ENCODE measurements around the gene UNC5C.

The UNC5C gene

DNA sequence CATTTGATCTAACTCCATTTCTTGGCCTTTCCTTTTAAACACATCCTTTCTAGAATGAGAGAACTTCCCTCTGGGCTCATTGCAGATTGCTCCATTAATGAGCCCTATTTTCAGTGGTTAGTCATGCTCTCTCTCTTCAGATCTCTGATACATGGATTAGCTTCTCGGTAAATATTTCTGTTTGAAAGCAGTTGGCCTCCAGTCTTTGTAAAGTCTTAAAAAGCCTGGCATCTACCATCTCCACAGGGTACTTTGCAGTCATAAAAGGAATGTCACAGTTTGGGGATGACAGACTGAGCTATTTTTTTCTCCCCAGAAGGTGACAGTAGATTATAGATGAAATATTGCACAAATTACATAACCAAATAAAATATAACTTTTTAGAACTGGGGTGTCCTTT is 72.7 kb downstream of the UNC5C start:
- FAIRE-seq (no peak), DNase-seq (ENCODE audit: extremely low spot score, insufficient read length, low read depth) (no peak)

GRCh38 chr4:95472534-95472933 is 76.2 kb downstream of the UNC5C start:
- FAIRE-seq: no peak
- DNase-seq (ENCODE audit: extremely low spot score, insufficient read length, low read depth): no peak

GRCh38 chr4:95470622-95471021 is 78.2 kb downstream of the UNC5C start:
- FAIRE-seq: no peak
- no peak for DNase-seq (ENCODE audit: extremely low spot score, insufficient read length, low read depth)

- DNase-seq (ENCODE audit: extremely low spot score, insufficient read length, low read depth): no peak
- no peak for FAIRE-seq
Observed at GRCh38 chr4:95469617-95470016, 79.2 kb downstream of the UNC5C start.

DNA sequence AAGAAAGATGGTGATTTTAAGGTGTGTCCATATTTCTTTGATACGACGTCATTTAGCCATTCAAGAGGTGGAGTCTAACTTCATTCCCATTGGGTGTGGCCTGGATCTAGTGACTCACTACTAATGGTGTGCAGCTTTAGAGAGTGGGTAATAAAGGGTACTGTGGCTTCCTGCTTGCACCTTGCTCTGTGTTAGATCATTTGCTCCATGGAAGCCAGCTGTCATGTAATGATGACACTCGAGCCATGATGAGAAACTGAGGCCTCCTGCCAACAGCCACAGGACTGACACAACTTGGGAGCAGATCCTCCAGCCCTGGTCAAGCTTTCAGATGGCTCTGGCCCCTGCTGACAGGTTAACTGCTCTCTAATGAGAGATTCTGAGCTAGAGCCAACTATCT is 82.0 kb downstream of the UNC5C start:
- no peak for DNase-seq (ENCODE audit: extremely low spot score, insufficient read length, low read depth)
- FAIRE-seq: no peak

GRCh38 chr4:95465010-95465409 is 83.8 kb downstream of the UNC5C start:
- FAIRE-seq (no peak), DNase-seq (ENCODE audit: extremely low spot score, insufficient read length, low read depth) (no peak)

GRCh38 chr4:95462921-95463320 is 85.9 kb downstream of the UNC5C start:
- no peak for FAIRE-seq
- DNase-seq (ENCODE audit: extremely low spot score, insufficient read length, low read depth): no peak

DNA sequence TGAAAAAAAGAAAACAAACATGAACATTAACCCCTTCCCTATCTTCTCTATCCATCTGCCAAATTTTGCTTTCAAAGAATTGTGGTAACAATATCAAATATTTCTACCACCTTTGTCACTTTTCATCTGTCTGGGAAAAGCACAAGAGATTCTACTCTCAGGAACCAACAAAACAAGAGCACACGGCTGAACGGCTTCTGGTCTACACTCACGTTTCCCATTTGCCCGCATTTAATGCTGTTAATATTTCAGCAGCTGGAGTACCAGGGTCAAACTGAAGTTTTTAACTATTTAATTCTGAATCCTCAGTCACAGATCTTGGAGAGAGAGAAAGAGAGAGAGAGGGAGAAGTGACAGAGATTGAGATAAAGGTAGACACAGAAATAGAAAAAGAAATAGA is 91.4 kb downstream of the UNC5C start:
- no peak for FAIRE-seq

DNA sequence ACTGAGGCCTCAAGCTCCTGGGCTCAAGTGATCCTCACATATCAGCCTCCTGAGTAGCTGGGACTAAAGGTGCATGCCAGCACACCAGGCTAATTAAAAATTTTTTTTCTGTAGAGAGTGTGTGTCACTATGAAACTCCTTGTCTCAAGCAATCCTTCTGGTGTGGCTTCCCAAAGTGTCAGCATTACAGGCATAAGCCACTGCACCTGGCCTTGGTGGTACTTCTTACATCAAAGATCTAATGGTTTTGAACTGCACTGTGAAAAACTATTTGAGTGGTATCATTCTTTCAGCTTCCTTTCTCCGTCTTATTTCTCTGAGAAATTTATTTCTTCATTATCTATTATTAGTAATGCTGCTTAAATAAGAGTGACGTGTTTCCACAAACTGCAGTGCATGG is 98.5 kb downstream of the UNC5C start:
- no peak for FAIRE-seq
- no peak for DNase-seq (ENCODE audit: extremely low spot score, insufficient read length, low read depth)

More for the DNA sequence above, 91.4 kb downstream of the UNC5C start:
- DNase-seq (ENCODE audit: extremely low spot score, insufficient read length, low read depth): no peak

DNA sequence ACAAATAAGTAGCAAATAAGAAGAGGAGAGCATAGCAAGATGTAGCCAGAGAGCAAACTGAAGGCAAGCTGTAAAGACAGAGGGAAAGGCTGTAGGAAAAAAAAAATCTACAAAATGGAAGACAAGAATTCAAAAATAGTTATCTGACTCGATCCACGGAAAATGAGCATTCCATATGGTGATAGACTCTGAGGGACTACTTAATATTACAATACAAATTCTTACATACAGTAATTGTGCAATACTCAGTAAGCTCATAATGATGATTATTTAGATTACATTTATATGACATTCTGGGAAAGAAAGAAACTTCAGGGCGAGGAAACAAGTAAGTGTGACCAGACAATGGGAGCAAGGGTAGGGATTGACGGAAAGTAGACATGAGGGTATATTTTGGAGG is 102.6 kb downstream of the UNC5C start:
- FAIRE-seq (no peak), DNase-seq (ENCODE audit: extremely low spot score, insufficient read length, low read depth) (no peak)

- DNase-seq (ENCODE audit: extremely low spot score, insufficient read length, low read depth) (no peak), FAIRE-seq (no peak)
Observed at GRCh38 chr4:95445251-95445650, 103.5 kb downstream of the UNC5C start.

GRCh38 chr4:95444812-95445211 is 104.0 kb downstream of the UNC5C start:
- no peak for FAIRE-seq
- DNase-seq (ENCODE audit: extremely low spot score, insufficient read length, low read depth): no peak

DNA sequence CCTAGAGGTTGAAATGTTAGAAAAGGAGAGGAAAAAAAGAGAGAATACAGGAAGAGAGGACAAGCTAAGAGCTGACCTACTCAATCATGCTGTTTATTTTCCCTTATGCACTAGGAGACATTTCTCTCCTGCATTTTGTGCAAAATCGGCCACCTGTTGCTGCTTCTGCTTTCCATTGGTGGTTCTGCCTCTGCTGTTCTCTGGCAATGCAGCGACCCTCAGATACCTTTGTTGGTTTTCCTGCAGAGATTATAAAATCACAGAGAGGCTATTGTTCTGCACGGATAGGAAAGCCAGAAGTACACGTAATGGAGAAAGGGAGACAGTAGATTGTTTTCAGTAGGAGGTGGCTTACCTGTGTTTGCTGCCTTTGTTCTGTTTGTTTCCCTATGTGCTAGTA is 108.9 kb downstream of the UNC5C start:
- DNase-seq (ENCODE audit: extremely low spot score, insufficient read length, low read depth) (no peak), FAIRE-seq (no peak)

DNA sequence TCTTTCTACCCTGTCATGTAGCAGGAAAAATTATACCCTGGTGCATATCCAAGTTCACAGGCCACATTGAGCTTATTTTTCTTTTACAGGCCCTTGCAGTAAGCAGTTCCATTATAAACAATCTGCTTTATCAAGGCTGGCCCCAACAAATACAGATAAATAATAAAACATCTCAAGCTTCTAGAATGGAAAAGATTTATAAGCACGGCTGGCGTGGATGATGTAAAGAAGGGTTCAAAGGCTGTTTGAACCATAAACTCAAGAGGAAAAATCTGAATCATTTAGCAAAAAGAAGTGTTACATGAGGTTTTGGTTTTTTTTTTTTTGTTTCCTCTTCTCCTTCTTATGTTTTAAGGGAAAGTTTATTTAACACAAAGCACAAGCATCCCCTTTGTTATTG is 109.7 kb downstream of the UNC5C start:
- FAIRE-seq (no peak), DNase-seq (ENCODE audit: extremely low spot score, insufficient read length, low read depth) (no peak)

GRCh38 chr4:95432466-95432865 is 116.3 kb downstream of the UNC5C start:
- no peak for DNase-seq (ENCODE audit: extremely low spot score, insufficient read length, low read depth)
- FAIRE-seq: no peak

- no peak for DNase-seq (ENCODE audit: extremely low spot score, insufficient read length, low read depth)
- FAIRE-seq: no peak
Observed at GRCh38 chr4:95431678-95432077, 117.1 kb downstream of the UNC5C start.

DNA sequence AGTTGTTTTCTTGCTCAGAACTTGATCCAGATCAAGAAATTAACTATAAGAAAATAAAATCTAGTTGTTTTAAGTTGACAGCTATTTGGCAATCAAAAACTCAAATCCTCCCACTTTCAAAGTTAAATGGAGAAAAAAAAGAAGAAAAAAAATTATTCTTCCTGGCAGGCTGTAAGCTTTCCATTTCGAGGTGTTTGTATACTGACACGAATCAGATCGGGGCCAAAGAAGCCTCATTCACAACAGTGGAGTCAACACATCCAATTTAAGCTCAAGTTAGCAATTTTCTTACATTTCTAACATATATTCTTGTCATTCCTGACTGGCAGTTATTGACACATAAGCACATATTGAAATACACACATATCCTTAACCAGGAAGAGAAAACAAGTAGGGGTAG is 119.4 kb downstream of the UNC5C start:
- DNase-seq (ENCODE audit: extremely low spot score, insufficient read length, low read depth) (no peak), FAIRE-seq (no peak)

DNA sequence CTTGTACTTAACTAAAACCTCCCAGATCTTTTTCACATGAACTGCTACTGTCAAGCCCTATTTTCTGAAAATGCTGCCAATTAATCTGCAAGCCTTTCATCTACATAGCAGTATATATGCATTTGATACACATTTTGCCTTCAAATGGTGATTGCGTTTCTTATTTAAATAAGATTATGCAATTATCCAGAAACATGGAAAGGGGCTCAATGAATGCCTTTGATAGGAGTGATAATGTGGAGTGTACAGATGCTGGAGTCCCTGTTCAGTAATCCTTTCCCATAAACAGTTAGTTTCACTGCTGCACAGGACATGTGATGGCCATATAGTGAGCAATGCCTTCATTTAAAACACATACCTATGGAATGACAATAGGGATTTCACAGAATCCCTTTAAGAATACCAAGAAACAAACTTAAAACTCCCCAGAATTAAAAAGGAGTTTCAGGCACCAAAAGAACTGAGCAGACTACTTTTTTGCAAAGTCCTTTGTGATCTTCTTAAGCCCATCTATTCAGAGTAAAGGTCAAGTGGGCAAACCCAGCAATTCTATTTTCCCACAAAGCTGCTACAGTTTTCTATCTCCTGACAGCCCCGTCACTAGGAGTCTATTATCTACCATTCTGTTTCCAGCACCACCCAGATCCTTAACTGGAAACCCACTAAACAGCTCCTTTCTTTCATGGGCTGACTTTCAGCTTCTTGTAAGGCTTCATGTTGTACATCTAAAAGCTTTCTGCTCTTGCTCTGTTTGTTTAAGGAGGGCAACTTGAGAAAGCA is 120.3 kb downstream of the UNC5C start:
- FAIRE-seq (no peak), DNase-seq (ENCODE audit: extremely low spot score, insufficient read length, low read depth) (no peak)

- DNase-seq (ENCODE audit: extremely low spot score, insufficient read length, low read depth) (no peak), FAIRE-seq (no peak)
Observed at GRCh38 chr4:95426455-95426854, 122.3 kb downstream of the UNC5C start.

GRCh38 chr4:95422436-95422835 is 126.3 kb downstream of the UNC5C start:
- no peak for FAIRE-seq
- DNase-seq (ENCODE audit: extremely low spot score, insufficient read length, low read depth): no peak

DNA sequence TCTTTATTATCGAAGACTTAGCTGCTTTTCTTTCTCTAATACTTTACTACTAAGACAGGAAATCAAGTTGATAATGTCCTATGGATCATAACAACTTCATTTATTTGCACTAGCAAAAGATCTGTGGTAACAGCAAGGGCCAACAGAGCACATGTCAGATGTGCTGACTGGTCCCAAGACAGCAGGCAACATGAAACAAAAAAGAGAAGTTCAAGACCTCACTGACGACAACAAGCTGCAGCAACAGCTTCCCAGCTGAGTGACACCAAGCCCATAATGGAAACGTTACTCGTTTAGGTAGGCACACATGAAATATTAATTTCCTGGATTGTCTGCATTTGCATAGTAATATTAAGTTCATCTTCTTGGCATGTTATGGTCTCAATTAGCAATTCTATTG is 126.9 kb downstream of the UNC5C start:
- FAIRE-seq (no peak), DNase-seq (ENCODE audit: extremely low spot score, insufficient read length, low read depth) (no peak)

- DNase-seq (ENCODE audit: extremely low spot score, insufficient read length, low read depth): no peak
- FAIRE-seq: no peak
Observed at GRCh38 chr4:95417531-95417930, 131.2 kb downstream of the UNC5C start.
